GM12875 (cell line): ENCODE results near the gene ARHGEF26.

Experiments used
- H3K4me3 ChIP-seq: one replicate; pipeline ENCODE4 v1.5.1; 2011; ENCODE audit warnings: low read depth, low read length, control low read depth
- TF ChIP-seq, protein P1 (sequence below): IDR thresholded peaks from 2 replicates; pipeline ENCODE4 v1.5.1; 2011; ENCODE audit warnings: low read depth, mild to moderate bottlenecking, control low read depth, inconsistent platforms, low read length, moderate library complexity, borderline replicate concordance; ENCODE audit not compliant: insufficient read depth

Gene ARHGEF26

DNA sequence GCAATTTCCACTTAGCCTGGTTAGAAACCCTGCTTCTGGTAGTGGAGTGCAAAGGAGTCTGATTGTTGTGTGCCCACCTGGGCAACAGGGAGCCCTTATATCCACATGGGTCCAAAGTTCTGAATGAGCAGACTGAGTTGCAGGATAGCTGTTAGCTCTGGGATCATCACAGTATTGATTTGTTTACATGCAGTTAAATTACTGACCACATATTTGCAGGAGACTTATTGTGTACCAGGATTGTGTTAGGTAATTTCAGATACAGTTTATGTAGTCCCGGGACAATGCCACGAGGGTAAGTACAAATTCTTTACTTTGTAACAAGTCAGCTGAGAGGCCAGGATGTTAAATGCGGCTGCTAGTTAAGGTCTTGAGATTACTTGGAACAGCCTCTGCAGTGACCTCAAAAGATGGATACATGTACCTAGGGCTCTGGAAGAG lies 18.8 kb downstream of the ARHGEF26 start:
- TF ChIP-seq, protein P1, sequence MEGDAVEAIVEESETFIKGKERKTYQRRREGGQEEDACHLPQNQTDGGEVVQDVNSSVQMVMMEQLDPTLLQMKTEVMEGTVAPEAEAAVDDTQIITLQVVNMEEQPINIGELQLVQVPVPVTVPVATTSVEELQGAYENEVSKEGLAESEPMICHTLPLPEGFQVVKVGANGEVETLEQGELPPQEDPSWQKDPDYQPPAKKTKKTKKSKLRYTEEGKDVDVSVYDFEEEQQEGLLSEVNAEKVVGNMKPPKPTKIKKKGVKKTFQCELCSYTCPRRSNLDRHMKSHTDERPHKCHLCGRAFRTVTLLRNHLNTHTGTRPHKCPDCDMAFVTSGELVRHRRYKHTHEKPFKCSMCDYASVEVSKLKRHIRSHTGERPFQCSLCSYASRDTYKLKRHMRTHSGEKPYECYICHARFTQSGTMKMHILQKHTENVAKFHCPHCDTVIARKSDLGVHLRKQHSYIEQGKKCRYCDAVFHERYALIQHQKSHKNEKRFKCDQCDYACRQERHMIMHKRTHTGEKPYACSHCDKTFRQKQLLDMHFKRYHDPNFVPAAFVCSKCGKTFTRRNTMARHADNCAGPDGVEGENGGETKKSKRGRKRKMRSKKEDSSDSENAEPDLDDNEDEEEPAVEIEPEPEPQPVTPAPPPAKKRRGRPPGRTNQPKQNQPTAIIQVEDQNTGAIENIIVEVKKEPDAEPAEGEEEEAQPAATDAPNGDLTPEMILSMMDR, result no peak
- H3K4me3 ChIP-seq, result no peak overlapping the region

DNA sequence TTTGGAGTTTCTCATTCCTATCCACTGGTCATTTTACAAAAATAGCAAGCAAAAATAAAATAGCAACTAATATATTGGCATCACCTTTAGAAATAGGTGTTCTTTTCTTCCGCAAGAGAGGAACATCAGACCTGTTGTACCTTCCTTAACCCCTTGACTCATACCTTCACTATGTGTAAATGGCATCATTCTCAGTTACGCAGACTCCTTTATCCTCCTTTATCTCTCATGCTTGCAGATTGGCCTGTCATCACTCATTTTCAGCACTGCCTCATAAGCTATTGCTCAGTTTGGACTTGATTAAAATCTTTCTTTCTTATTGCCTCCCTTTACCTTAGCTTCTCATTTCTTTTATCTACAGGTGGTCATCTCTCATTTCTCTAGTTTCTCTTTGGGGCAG lies 21.4 kb downstream of the ARHGEF26 start:
- no peak overlapping the region for H3K4me3 ChIP-seq
- TF ChIP-seq, protein P1, result no peak

DNA sequence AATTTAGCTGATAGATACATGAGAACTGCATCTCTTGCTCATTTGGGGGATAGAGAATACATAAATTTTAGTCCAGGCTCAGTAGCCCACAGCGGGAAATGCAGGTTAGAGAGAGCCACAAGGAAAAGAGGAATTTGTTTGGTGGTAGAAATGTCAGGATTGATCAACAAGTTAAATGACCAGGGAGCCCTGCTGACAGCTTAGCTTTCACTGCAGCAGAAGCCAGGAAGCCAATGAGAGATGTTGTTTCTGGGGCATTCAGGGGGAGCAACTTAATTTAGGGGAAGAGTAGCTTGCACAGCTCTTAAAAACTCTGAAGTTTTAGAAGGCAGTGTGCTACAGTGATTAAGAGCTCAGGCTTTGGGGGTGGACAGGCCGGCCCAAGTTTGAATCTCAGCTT lies 22.7 kb downstream of the ARHGEF26 start:
- H3K4me3 ChIP-seq, result no peak overlapping the region
- TF ChIP-seq, protein P1, result no peak

DNA sequence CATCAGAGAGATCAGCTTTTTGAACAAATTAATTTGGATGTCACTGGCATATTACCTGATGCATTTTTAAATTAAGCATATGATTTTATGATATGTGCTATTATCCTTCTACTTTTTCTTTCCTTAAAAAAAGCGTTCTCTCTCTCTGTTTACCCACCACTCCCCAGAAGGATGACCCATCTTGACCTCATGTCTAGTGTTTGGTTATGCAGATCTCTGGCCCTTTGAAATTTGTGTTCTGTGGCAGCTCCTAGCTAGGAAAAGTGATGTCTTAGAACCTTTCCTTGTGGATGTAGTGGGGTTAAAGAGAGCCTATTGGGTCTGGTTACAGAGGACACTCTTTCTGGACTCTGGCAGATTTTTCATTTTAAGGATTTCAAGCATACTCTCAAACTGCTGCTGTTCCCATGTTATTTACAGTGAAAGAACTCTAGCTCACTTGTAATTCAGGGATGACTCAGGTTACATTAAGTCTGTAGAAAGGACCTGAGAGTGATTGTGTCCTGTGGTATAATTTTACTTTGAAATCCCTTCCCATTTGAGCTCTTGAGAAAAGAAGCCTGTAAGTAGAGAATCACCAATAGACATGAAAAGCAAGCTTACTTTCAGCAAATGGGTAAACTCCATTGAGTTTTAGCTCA lies 23.8 kb downstream of the ARHGEF26 start:
- TF ChIP-seq, protein P1, result no peak
- H3K4me3 ChIP-seq, result no peak overlapping the region

DNA sequence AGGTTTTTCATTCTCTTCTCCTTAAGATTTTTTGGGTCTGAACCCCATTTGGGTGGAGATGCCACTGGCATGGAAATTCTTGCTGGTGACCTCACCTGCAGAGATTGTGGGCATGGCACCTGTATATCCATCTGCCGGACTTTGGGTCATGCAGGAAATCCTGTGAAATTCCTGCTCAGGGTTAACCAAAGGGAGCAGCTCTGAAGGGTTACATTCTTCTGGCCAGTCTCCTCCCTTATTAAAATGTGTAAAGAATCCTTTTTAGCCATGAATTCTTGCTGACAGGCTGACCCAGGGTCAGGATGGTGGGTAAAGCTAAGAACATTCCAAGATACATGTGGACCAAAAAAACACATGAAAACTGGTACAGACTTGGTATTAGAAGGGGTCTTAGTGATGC lies 27.4 kb downstream of the ARHGEF26 start:
- no peak overlapping the region for H3K4me3 ChIP-seq
- TF ChIP-seq, protein P1, result no peak

DNA sequence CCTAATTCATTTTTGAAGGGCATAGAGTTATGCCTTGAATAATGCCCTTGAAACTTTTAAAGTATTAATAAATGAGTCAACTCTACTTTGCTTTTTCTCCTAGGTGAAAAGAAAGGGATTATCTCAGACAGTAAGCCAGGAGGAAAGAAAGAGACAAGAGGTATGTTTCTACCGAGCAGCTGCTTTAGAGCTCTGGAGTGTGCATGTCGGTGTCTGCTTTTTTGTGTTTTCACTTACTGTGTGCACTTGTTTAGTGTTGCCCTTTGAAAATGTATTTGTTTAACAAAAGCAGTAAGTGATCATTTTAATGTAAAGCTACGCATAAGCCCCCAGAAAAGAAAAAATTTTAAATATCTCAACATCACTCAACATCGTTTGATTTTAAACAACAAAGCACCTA lies 28.1 kb downstream of the ARHGEF26 start:
- TF ChIP-seq, protein P1, result no peak
- no peak overlapping the region for H3K4me3 ChIP-seq

DNA sequence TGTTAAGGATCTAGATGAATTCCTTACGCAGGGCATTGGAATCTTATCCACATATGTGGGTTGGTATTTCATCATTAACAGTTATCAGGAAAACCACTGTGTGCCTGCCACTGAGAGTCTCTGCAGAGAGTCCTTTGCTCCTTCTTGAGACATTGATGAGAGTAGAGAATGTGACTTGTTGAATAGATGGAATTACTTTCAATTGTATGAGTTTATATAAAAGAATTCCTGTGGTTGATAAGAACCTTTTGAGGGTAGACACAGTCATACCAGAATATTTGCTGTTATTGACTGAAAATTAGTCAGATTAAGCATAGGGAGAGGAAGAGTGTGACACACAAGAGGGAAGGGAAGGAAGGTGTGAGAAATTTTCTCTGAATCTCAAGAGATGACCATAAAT lies 30.8 kb downstream of the ARHGEF26 start:
- TF ChIP-seq, protein P1, result no peak

More for the DNA sequence above, 30.8 kb downstream of the ARHGEF26 start:
- H3K4me3 ChIP-seq, result no peak overlapping the region
